GM21515 (cell line): ENCODE measurements around the gene GCH1.
A peak's percentile ranks its signal among the peaks of the same experiment; 100 is the strongest.
"Not testable (repeated sequence)": the region's sequence is repeated elsewhere in the genome, so short reads cannot be mapped to it uniquely, and the experiment has no call there.

ENCODE experiments used
- ATAC-seq: cut with Tn5 transposase; IDR thresholded peaks from one replicate; pipeline ENCODE4 v1.9.1; 2021; ENCODE audit not compliant: unreplicated experiment

GCH1 gene

DNA sequence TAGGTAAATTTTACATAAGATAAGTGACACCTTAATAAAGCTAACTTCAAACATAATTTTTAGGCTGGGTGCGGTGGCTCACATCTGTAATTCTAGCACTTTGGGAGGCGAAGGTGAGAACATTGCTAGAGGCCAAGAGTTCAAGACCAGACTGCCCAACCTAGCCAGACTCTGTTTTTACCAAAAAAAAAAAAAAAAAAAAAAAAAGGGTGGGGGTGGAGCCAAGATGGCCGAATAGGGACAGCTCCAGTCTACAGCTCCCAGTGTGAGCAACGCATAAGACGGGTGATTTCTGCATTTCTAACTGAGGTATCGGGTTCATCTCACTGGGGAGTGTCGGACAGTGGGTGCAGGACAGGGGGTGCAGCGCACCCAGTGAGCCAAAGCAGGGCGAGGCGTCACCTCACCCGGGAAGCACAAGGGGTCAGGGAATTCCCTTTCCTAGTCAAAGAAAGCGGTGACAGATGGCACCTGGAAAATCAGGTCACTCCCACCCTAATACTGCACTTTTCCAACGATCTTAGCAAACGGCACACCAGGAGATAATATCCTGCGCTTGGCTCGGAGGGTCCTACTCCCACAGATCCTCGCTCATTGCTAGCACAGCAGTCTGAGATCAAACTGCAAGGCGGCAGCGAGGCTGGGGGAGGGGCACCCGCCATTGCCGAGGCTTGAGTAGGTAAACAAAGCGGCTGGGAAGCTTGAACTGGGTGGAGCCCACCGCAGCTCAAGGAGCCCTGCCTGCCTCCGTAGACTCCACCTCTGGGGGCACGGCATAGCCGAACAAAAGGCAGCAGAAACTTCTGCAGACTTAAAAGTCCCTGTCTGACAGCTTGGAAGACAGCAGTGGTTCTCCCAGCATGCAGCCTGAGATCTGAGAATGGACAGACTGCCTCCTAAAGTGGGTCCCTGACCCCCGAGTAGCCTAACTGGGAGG lies 32.2 kb downstream of the GCH1 start:
- not testable (repeated sequence) for ATAC-seq

DNA sequence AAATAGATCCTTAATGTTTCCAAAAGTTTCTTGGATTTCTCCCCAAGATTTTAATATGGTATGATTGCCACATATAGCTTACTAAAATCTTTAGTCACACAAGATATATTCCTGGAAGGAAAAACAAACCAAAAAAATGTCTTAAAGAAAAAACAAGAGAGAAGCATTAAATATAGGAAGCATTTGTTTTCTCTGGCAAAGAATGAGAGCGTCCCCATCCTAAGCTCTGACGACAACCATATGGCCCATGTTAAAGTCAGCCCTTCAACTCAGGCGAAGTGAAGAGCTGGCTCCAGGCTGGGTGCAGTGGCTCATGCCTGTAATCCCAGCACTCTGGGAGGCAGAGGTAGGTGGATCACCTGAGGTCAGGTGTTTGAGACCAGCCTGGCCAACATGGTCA lies 35.6 kb downstream of the GCH1 start:
- ATAC-seq: no peak

DNA sequence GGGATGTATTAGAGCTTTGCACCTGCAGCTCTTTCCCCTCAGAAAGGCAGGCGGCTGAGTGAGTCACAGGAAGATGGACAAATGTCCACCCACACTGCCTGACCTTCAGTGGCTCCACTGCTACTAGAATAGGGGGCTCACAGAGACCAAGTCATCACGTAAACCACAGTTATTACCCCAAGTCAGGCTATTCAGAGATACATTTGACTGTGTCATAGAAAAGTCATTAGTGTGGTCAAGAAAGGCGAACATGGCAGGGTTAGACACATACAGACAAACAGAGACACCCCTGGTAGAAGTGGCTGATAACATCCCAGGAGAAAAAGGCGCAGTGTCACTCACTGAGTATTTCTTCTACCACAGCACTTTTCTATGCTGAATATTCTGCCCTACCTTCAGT lies 36.0 kb downstream of the GCH1 start:
- no peak for ATAC-seq

DNA sequence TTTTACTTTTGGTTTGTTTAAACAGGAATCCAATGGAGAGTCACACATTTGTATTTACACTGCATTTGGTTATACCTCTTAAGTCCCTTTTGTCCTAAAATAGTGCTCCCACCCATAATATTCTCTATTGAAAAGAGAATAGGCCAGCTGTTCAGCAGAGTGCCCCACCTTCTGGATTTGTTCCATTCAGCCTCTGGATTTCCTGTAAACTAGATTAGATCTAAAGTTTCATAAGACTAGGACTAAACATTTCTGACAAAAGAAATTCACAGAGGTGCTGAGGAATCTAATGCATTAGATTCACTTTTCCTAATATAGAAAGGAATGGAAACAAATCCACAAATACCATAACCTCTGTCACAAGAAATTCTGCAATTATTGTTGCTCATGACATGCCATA lies 38.1 kb downstream of the GCH1 start:
- ATAC-seq: no peak

DNA sequence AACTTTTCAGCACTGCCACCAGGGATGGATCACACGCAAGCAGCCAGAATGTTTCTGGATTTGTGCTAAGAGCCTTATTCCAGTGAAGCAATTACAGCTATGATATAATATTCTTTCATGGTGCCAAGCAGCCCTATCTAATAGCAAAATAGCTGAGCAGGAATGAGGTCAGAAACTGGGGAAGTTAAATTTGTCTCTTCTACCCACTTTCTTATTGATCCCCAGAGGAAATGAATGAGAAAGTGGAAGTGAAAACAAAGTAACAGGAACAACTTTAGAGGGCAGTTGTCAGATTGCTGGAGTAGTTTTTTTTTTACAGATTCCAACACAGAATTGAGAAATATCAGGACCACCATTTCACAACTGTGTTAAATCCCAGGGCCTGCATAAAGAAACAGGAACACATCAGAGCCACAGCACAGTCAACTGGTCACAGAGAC lies 44.8 kb downstream of the GCH1 start:
- ATAC-seq: peak; percentile 71

DNA sequence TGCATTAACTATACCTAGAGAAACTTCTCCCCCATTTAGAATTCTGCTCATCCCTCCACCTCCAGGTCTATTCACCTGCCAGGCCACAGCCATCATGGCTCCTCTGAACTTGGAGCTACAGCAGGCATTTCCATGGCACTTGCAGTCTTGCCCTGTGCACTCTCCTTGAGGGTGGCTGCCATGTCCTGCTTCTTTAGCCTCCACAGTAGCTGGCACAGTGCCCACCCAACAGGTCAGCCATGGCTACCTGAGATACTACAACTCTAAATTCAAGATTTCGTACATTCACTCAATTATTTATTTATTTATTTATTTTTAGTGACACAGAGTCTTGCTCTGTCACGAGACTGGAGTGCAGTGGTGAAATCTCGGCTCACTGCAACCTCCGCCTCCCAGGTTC lies 46.5 kb downstream of the GCH1 start:
- no peak for ATAC-seq

DNA sequence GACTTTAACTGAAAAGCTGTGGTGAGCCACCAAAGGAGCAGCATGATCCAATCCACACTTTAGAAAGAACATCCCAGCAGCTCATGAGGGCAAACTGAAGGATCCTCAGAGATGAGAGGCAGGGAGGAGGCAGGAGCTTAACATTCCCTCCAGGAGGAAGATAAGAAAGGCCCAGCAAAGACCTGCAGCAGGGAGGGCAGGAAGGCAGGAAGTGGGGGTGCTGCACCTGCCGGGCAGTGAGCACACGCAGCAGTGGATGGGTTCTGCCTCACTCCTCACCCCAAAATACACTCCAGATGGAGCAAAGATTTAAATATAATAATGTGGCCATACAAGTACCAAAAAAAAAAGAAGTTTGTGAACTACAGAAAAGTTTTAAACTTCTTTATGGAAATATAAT lies 48.4 kb downstream of the GCH1 start:
- ATAC-seq: no peak

DNA sequence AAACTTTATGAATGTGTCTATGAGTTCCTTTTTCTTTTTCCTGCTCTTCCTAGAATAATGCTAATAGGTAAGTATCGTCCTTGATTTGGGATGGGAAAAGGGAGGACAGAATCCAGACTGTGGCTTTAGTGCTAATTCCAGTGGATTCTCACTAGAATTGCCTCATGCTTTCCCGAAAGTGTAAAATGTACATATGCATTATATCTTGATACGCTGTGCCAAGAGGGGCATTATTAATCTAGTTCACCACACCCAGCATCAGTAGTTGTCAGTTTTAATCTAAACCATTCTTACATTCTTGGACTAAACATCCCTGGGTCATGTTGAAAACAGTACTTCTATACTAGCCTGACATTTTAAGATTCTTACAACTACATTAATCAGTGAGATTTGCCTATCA lies 49.3 kb downstream of the GCH1 start:
- no peak for ATAC-seq

DNA sequence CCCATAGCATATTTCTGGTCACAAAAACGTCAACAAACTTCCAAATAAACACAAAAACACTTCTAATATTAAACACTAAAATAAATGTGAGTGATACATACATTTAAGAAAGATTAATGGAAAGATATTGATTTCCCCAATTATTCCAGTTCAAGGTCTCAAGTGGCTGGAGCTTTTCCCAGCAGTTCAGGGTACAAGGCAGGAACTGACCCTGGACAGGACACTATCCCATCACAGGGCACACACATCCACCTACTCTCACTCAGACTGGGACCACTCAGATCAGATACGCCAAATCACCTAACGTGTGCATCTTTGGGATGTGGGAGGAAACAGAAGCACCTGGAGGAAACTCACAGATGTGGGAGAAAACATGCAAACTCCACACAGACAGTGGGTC lies 50.4 kb downstream of the GCH1 start:
- no peak for ATAC-seq

DNA sequence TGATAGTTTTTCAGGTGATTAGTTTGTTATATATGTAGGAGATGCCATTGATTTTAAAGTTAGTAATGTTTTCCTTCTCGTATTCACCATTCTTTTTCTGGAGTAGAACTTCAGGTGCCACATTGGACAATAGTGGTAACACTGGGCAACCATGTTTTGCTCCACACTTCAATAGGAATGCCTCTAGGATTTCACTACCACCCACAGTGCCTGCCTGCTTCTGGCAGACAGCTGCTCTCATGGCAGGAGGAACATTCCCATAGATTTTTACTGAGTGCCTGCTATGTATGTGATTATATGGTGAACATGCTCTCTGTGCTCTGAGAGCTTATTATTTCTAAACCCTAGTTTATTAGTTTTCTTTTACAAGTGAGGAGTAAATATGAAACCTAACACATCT lies 53.7 kb downstream of the GCH1 start:
- no peak for ATAC-seq

DNA sequence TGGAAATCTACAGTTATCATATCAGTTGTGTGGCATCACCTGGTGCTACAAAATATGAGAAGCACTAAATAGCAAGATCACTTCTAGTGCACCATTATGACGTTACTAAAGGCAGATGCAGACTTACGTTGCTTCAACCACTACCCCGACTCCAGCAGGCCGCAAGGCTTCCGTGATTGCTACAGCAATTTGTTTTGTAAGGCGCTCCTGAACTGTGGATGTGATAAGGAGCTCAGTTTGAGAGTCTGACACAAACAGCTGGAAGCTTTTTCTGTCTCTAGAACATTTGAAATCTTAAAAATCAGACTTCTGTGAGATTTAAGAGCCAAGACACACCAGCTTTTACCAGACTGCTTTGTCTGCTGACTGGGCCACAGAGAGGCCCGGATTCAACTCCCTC lies 57.0 kb downstream of the GCH1 start:
- no peak for ATAC-seq

DNA sequence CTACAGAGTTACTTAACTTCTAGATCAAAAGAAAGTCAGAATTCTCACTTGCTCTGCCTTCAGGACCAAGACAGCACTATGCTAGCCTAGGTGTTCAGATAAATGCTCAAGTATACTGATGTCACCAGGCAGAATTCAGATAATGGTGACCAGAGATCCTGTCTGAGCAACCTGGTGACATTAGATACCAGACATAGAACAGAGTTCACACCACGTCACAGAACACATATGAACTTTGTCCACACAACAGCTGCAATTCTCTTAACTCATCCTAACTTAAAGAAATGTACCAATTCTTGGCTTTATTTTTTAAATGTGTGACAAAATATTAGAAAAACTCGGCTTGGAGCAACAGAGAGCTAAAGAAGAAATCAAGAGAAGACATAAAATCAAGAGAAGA lies 58.1 kb downstream of the GCH1 start:
- ATAC-seq: no peak

DNA sequence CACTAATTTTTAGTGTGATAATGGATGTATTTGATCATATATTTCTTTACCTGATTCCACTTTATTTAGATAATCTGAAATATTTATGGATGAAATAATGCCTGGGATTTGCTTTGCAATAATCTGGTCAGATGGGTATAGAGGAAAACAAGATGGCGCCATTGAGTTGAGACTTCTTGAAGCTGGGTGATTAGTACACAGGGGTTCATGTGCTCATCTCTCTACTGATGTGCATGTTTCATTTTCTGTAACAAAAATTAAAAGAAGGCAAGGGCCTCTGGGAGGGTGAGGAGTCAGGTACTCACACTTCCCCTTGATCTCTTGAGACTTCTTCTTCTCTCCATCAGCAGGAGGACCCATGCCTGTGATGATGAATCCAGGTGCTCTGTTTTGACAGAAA lies 61.8 kb downstream of the GCH1 start:
- no peak for ATAC-seq

DNA sequence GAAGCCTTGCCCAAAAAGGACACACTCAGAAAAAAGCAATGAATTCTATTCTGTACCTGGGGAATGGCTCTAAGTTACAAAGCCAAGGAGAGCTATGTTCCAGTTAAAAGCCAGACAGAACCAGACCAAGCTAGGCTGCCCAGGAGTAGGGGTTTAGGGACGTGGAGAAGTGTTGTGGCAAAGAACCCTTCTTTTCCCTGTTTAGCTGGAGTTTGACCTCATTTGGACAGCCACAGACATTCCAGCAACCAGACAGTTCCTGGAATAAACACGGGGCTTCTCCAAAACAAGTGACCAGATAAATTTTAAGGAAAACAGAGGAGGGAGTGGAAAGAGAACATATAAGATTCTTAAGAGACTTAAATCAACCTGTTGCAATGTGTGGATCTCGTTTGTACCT lies 62.3 kb downstream of the GCH1 start:
- ATAC-seq: no peak

DNA sequence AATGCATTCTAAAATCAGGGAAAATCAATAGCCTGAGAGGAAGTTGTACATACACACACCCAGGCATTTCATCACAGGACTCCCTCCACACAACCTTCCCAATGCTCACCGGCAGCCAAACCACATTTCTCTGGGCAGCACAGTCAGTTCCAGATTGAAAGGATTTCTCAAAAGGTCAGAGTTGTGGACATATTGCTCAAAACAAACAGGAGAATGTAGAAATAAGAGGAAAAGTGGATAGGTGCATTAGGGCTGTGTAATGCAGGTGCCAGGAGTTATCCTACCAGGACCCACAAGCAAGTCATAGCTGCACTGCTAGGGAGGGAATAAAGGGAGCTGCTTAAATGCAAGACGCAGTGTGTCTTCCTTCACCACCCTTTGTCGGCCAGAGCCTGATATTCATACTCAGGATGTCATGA lies 62.9 kb downstream of the GCH1 start:
- ATAC-seq: no peak

DNA sequence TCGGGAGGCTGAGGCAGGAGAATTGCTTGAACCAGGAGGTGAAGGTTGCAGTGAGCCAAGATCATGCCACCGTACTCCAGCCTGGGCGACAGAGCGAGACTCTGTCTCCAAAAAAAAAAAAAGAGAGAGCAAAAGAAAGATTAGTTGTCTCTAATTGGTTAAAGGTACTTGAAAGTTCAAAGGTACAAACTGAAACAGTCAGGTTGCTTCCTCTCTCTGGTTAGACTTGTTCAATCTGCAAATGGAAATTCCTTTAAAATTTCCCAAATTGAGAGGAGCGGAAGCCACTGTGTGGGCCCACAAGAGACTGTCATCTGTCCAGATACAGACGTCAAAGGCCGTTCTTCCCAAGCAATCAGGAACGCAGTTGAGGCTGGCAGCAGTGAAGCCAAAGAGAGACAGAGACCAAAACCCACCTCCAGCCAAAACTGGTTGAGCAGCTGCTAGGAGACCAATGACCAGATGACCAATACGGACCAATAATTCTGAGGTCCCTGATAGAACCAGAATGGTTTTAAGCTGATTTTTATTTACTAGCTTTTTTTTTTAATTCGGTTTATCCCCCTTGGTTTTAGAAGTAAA lies 63.6 kb downstream of the GCH1 start:
- no peak for ATAC-seq

DNA sequence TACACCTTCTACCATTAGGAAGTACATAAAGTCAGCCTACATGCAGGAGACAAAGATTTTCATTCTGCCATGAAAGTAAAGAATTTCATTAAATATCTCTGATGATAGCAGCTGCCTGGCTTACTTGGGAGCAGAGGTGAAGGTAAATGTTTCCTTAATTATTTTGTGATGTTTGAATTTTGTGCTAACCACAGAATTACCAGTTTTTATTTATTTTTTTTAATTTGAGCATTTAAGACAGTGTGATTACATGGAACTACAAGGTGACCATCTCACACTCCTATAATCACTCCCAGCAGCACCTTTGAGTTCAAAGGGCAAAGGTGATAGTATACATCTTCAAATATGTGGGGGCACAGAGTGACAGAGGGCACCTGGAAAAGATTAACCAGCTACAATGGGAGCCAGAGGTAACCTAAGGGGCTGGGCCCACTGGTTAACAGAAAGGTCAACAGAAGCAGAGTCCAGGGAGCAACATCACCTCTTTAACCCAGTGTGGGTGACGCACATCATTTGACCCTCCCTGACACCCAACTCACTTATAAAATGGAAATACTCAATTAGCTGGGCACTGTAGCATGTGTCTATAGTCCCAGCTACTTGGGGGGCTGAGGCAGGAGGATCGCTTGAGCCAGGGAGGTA lies 65.0 kb downstream of the GCH1 start:
- ATAC-seq: no peak

DNA sequence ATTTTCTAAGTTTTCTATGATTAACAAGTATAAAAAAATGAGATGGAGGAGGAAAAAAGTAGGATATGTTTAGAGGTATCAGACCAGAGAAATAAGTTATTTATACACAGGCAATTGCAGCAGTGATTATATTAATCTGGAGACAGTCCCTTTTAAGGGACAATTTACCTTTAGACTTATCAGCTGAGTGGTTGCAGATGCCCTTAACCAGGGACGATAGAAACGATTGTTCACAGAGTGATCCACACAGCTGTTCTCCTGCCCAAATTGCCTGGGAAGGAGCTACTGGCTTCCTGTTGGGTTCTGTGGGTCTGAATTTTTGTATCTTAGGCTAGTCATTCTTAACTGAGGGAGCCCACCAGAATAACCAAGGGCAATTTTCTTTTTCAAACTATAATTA lies 66.4 kb downstream of the GCH1 start:
- ATAC-seq: no peak

DNA sequence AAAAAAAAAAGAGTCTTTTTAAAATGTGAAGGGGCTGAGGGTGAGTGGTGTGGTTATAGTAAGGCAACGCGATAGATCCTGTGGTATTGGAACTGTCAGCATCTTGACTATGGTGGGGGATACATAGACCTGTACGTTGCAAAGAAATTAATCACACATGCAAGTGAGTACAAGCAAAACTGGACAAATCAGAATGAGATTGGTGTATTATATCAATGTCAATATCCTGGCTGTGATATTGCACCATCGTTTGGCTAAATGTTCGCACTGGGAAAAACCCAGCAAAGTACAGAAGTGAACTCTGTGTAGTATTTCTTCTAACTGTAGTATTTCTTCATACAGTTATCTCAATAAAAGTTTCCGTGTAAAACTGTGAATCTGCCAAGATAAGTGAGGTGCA lies 67.9 kb downstream of the GCH1 start:
- ATAC-seq: no peak

DNA sequence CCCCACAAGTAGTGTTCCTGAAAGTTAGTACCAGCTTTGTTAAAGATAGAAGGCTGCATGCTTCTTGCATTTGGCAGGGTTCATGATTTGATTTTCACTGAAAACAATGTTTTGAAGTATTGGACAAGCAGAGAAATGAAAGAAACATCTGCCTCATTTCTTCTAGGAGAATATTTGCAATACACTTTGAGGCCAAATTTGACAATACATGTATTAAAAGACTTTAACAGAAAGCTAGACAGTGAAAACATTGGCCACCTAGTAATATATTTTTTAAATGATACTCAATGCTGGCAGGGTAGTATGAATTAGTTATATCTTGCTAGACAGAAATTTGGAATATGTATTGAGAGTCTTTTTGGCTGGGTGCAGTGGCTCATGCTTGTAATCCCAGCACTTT lies 68.5 kb downstream of the GCH1 start:
- ATAC-seq: no peak

DNA sequence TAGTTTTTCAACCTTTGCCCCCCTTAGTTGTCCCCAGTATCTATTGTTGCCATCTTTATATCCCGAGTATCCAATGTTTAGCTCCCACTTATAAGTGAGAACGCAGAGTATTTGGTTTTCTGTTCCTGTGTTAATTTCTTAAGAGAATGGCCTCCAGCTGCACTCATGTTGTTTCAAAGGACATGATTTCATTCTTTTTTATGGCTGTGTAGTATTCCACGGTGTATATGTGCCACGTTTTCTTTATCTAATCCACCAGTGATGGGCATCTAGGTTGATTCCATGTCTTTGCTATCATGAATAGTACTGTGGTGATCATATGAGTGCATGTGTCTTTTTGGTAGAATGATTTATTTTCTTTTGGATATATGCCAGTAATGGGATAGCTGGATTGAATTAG lies 72.0 kb downstream of the GCH1 start:
- ATAC-seq: no peak
